Transverse colon (tissue), 4 donors: ENCODE results near the gene CPVL. TPM values are rescaled to one million over a fixed set of nuclear protein-coding genes. Genes with fewer than 3 reads are reported as not detected.

Source experiments
- DNase-seq: peaks from one replicate; pipeline ENCODE4 v3.0.0-alpha.2; 2019
- H3K27ac ChIP-seq, 4 donors: fragments of 200-600 bp; sonication (generic); 2 replicates each; pipeline ENCODE4 v1.5.1; 2016 to 2018; ENCODE audit warnings: inconsistent platforms in 4 of 4
- H3K27me3 ChIP-seq: fragments of 200-600 bp; sonication (generic); 2 replicates; pipeline ENCODE4 v1.5.1; 2017; ENCODE audit warnings: inconsistent platforms
- H3K36me3 ChIP-seq, 4 donors: fragments of 200-600 bp; sonication (generic); 2 replicates each; pipeline ENCODE4 v1.5.1; 2017 to 2019; ENCODE audit warnings: inconsistent platforms in 4 of 4
- H3K4me1 ChIP-seq, 4 donors: fragments of 200-600 bp; sonication (generic); 2 replicates each; pipeline ENCODE4 v1.5.1; 2017 to 2020; ENCODE audit warnings: inconsistent platforms in 4 of 4
- H3K4me3 ChIP-seq, 4 donors: fragments of 200-600 bp; sonication (generic); 1 replicate in 1 of 4; 2 replicates in 3 of 4; pipeline versions ENCODE4 v1.5.1 to v1.6.1; 2017 to 2019; ENCODE audit warnings: inconsistent platforms in 4 of 4
- H3K9me3 ChIP-seq, 2 donors: fragments of 200-600 bp; sonication (generic); 2 replicates each; pipeline ENCODE4 v1.5.1; 2017 to 2019; ENCODE audit warnings: inconsistent platforms in 2 of 2
- EP300 ChIP-seq: sonication (generic); formaldehyde crosslinking; IDR thresholded peaks from one replicate; pipeline ENCODE4 v1.6.1; 2017; ENCODE audit warnings: antibody characterized with exemption, low read depth
- POLR2A ChIP-seq: fragments of 450-650 bp; IDR thresholded peaks from one replicate; pipeline ENCODE4 v1.6.1; 2016; ENCODE audit warnings: antibody characterized with exemption, mild to moderate bottlenecking, moderate library complexity
- POLR2AphosphoS5 ChIP-seq, 3 donors: sonication (generic); formaldehyde crosslinking; IDR thresholded peaks; one replicate each; pipeline ENCODE4 v1.6.1; 2016; ENCODE audit warnings: antibody characterized with exemption in 3 of 3
- WGBS, 2 donors: methylation state at CpG; one replicate each; pipeline ENCODE4 v1.1.5; 2018; ENCODE audit warnings: low coverage in 1 of 2; 5-methylcytosine and 5-hydroxymethylcytosine counted together
- in situ Hi-C, 4 donors: fragments of 200-750 bp; cut with MboI; loops; one replicate each; pipeline versions ENCODE4 v1.15.0 to v1.15.1; 2017; ENCODE audit warnings: low sequenced_read_pairs in 3 of 4, low pct_ligation_motif_present in 1 of 4, low pct_unique_long_range_greater_than_20kb in 1 of 4
- intact Hi-C: fragments of 100-400 bp; cut with DNase I; formaldehyde crosslinking; loops from one replicate; pipeline ENCODE4 v1.15.1; 2023; ENCODE audit warnings: low total_unique reads
- total RNA-seq, 4 donors: library from RNA; depleted of rRNA; stranded (reverse); fragments of >200 nt; gene quantifications; one replicate each; pipeline ENCODE4 v1.1.0, GENCODE V29; 2016
- TF ChIP-seq, protein P1 (sequence below), 5 experiments: fragments of 200-600 bp in 3 of 5; fragments of 450-650 bp in 2 of 5; sonication (generic) in 3 of 5; IDR thresholded peaks; 1 replicate in 2 of 5; 2 replicates in 3 of 5; pipeline ENCODE4 v1.5.1; 2016 to 2017; ENCODE audit warnings: antibody characterized with exemption in 5 of 5, inconsistent platforms in 3 of 5, mild to moderate bottlenecking in 2 of 5, moderate library complexity in 1 of 5

Gene CPVL
- total RNA-seq, 4 donors from 2014 or later: 0.75 to 9.7 (median 4.8) TPM

DNA sequence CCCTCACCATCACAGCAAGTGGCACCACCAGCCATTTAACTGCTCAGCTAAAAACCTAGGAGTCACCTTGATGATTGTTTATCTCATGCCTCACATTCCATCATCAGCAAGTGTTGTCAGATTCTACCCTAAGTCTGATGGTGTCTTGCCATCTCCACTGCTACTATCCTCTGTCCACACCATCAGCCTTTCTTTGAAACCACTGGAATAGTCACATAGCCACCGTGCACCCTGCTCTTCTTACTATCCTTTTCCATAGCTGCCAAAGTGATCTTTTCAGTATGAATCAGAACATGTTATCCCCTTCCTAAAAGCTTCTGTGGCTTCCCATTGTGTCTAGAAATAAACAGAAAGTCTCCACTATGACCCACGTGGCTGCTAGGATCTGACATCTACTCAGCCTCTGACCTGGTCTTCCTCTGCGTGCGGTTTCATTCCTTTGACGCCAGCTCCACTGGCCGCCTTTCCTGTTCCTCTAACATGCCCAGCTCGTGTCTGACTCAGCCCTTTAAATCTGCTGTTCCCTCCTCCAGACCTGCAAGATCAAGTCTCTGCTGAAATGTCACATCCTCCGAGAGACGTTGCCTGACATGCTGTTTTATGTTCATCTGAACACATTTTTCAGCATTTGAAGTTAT lies 31.7 kb upstream of the CPVL start:
- Histone ChIP-seq H3K27ac (no peak overlapping the region), H3K36me3 (no peaks in the 10 kb centered on the region), H3K4me3 (no peak overlapping the region), H3K4me1 (no peaks in the 10 kb centered on the region), H3K27me3 (no peaks in the 10 kb centered on the region), H3K9me3 (no peaks in the 10 kb centered on the region)
- in situ Hi-C loops (loop anchor here in 1 of 4 donors (25.0 kb wide), 1 partner anchor 234 kb away; no protein-coding TSS in a partner anchor), intact Hi-C loops (no loop called here)
- no peak for TF ChIP-seq POLR2A
- 55 to 64% methylated on average over 8 to 9 of the region's 9 CpGs for WGBS, 2 donors
- DNase-seq: peak; percentile 33

DNA sequence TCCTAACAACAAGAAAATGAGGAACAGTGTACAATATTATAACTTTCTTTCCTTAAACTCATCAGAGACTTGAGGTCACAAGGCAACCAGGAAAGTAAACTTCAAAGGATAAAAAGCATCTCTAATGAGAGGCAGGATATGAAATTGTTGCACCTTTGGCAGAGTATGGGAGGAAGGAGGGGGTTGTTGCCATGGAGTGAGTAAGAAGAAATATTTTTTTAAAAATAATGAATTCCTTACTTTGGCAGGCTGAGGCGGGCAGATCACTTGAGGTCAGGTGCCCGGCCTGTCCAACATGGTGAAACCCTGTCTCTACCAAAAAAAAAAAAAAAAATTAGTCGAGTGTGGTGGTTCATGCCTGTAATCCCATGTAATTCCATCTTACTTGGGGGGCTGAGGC lies 27.1 kb upstream of the CPVL start:
- intact Hi-C loops: no loop called here
- H3K4me3 ChIP-seq: no peak overlapping the region
- no peaks in the 10 kb centered on the region for H3K27me3 ChIP-seq
- no peak for DNase-seq
- no peaks in the 10 kb centered on the region for H3K9me3 ChIP-seq
- H3K4me1 ChIP-seq: no peaks in the 10 kb centered on the region
- WGBS, 2 donors: 88 to 94% methylated on average over 2 to 3 of the region's 3 CpGs
- no peak overlapping the region for H3K27ac ChIP-seq
- TF ChIP-seq EP300 (no peak), POLR2A (no peak), POLR2AphosphoS5 (IDR thresholded peaks at IDR 0.05) (no peak)
- TF ChIP-seq, protein P1, sequence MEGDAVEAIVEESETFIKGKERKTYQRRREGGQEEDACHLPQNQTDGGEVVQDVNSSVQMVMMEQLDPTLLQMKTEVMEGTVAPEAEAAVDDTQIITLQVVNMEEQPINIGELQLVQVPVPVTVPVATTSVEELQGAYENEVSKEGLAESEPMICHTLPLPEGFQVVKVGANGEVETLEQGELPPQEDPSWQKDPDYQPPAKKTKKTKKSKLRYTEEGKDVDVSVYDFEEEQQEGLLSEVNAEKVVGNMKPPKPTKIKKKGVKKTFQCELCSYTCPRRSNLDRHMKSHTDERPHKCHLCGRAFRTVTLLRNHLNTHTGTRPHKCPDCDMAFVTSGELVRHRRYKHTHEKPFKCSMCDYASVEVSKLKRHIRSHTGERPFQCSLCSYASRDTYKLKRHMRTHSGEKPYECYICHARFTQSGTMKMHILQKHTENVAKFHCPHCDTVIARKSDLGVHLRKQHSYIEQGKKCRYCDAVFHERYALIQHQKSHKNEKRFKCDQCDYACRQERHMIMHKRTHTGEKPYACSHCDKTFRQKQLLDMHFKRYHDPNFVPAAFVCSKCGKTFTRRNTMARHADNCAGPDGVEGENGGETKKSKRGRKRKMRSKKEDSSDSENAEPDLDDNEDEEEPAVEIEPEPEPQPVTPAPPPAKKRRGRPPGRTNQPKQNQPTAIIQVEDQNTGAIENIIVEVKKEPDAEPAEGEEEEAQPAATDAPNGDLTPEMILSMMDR (IDR thresholded peaks at IDR 0.05): no peak
- in situ Hi-C loops: no loop called here
- no peaks in the 10 kb centered on the region for H3K36me3 ChIP-seq

DNA sequence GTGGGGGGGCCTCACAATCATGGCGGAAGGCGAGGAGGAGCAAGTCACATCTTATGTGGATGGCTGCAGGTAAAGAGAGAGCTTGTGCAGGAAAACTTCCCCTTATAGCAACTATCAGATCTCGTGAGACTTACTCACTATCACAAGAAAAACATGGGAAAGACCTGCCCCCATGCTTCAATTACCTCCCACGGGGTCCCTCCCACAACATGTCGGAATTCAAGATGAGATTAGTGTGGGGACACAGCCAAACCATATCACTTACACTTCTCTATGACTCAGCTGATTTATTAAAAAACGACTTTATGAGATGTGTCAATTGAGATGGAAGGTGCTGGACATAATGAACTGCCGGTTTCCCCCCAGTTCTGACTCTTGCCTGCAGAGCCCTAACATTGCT lies 24.4 kb upstream of the CPVL start:
- in situ Hi-C loops (no loop called here), intact Hi-C loops (no loop called here)
- H3K4me3 ChIP-seq: no peak overlapping the region
- H3K4me1 ChIP-seq: no peaks in the 10 kb centered on the region
- 85 to 100% methylated on average over 2 to 7 of the region's 7 CpGs for whole genome bisulfite sequencing, 2 donors
- H3K27ac ChIP-seq: no peak overlapping the region
- TF ChIP-seq, protein P1 (IDR thresholded peaks at IDR 0.05): no peak
- TF ChIP-seq POLR2AphosphoS5 (IDR thresholded peaks at IDR 0.05): no peak
- H3K27me3 ChIP-seq: no peaks in the 10 kb centered on the region
- DNase-seq: no peak
- H3K36me3 ChIP-seq: no peaks in the 10 kb centered on the region
- peaks cover 0 to 4% of the 10 kb centered on the region in 2 donors for H3K9me3 ChIP-seq

DNA sequence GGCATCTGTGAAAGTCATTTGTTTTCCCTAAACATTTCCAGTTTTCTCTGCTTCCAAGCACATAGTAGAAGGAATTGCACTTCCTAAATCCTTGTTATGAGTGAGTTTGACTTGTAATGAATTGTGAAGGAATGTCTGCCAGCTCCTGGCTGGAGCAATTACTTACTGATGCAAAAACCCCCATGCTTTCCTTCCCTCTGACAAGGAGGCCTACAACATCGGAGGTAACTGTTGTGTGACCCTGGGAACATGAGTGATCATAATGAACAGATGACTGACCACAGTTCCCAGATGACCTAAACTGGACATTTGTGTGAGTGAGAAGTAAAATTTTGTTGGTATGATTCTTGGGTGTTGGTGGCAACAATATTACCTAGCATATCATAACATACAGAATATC lies 21.4 kb upstream of the CPVL start:
- Histone ChIP-seq H3K4me3 (no peak overlapping the region), H3K36me3 (no peaks in the 10 kb centered on the region), H3K27ac (no peak overlapping the region), H3K4me1 (peaks cover 0 to 3% (median 0%) of the 10 kb centered on the region in 4 donors), H3K9me3 (peaks cover 0 to 6% of the 10 kb centered on the region in 2 donors), H3K27me3 (no peaks in the 10 kb centered on the region)
- intact Hi-C loops: no loop called here
- WGBS, 2 donors: 85% methylated on average over 1 of the region's 1 CpG; no CpG with 5 or more reads in 1 of the 2 donors
- TF ChIP-seq POLR2AphosphoS5 (IDR thresholded peaks at IDR 0.05): no peak
- TF ChIP-seq, protein P1 (IDR thresholded peaks at IDR 0.05): no peak
- no peak for TF ChIP-seq EP300
- no peak for DNase-seq
- in situ Hi-C loops: no loop called here

DNA sequence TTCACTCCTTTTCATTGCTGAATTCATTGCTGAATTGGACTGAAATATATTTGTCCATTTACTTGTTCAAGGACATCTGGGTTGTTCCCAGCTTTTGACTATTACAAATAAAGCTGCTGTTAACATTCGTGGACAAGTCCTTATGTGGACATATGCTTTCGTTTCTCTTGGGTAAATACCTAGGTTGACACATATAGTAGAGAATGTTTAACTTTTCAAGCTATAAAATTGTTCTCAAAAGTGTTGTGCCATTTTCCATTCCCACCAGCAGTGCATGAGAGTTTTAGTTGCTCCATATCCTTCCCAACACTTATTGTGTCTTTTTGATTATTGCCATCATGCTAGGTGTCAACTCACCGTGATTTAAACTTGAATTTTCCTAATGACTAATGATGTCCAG lies 17.5 kb upstream of the CPVL start:
- Histone ChIP-seq H3K9me3 (peaks cover 0 to 6% of the 10 kb centered on the region in 2 donors), H3K27me3 (no peaks in the 10 kb centered on the region), H3K27ac (peak overlapping the region in 1 of 4 donors; percentile 16), H3K4me1 (peaks cover 0 to 3% (median 0%) of the 10 kb centered on the region in 4 donors), H3K36me3 (no peaks in the 10 kb centered on the region), H3K4me3 (no peak overlapping the region)
- DNase-seq: no peak
- intact Hi-C loops: no loop called here
- WGBS, 2 donors: 37 to 46% methylated on average over 3 of the region's 3 CpGs
- TF ChIP-seq POLR2AphosphoS5 (IDR thresholded peaks at IDR 0.05): no peak
- no peak for TF ChIP-seq EP300
- TF ChIP-seq POLR2A: no peak
- TF ChIP-seq, protein P1 (IDR thresholded peaks at IDR 0.05): no peak
- in situ Hi-C loops: no loop called here
